NCI-H748 treated with DMSO at 0.1 percent for 48 hours (cell line): ENCODE measurements around the gene PIEZO1.

Experiments
- DNase-seq: peaks from one replicate; lab custom pipeline; 2025; lab: John Stamatoyannopoulos, UW

The PIEZO1 gene

DNA sequence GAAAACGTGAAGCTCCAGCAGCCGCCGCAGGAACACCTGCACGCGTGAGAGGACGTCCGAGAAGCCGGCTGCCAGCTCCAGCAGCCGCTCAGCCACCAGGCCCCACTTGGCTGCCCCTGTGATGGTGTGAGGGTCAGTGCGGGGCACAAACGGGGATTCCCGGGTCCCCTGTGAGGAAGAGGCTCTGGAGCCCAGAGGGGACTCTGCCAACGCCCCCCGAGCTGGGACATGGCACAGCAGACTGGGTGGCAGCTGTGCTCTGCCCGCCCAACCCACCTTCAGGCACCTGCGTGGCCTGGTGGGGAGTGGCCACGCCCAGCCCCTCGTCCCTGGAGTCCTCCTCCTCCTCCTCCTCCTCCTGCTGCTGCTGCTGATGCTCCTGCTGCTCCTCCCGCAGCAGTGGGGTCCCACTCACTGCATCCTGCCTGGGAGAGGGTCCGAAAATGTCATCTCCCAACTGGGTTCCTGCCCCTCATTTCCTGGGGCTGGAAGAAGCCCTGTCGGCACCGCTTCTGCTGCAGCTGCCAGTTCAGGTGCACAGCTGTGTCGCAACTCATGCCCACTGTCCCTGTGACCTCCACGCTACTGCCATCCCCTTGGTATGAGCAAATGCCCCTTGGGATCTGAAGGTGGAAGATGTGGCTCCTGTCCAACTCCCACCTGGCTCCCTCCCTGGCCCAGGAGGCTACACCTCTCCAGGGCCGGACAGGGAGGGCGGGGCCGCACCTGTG is 51.2 kb downstream of the PIEZO1 start:
- no peak for DNase-seq

DNA sequence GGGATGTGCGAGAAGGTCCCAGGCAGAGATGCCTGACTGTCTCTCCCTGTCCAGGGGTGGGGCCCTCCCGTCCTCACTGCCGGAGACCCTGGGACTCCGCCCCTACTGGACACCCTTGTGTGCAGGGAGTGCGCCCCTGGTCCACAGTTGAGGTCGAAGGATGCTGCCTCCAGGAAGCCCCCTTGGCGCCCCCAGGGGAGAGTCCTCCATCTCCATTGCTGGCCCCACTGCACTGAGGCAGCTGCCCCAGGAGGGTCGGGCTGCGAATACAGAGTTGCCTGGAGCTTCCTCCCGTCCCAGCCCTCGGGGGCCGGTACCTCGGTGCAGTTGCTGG is 52.1 kb downstream of the PIEZO1 start:
- no peak for DNase-seq

DNA sequence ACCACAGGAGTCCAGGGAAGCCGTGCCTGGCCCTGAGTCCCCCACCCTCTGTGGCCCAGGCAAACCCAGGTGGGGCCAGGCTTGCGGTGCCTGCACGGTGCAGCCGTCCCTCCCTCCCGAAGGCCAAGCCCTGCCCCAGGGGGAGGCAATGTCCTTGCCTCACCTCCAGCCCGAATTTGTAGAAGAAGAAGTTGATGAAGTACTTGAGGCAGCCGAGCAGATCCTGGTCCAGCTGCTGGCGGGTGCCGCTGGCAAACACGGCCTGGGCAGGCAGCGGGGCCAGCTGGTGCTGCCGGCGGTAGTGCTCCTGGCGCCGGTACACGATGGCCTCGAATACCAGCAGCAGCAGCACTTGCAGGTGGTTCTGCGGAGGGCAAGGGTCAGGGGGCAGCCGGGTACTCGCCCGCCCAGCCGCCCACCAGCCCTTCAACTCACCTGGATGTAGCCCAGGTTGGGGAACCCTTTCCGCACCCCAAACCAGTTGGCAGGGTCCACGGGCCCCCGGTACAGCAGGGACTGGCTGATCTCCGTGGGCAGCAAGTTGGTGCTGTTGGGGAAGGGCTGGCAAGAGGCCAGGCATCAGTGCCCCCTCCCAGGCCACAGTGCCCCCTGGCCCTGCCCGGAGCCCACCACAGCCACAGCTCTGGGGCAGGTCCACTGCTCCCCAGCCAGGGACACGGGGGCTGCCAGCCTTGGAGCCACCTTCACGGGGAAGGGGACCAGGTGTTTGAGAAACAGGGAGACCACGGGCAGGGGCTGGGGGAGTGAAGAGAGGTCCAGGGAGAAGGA is 52.7 kb downstream of the PIEZO1 start:
- DNase-seq = no peak

DNA sequence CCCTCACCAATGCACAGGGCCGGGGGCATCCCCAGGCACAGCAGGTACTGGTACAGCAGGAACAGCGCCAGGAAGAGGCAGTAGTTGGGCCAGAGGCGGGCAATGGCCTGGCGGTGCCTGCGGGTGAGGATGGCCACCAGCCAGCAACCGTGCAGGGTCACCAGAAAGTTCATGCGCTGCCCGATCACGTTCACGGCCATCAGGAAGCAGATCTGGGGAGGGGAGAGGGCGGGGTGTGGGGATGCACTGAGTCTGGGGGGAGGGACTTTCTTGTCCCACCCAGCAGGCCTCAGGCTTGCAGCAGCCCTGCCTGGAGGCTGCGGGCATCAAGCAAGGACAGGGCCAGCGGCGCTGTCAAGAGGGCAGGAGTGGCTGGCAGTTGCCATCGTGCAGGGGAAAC is 53.3 kb downstream of the PIEZO1 start:
- no peak for DNase-seq

DNA sequence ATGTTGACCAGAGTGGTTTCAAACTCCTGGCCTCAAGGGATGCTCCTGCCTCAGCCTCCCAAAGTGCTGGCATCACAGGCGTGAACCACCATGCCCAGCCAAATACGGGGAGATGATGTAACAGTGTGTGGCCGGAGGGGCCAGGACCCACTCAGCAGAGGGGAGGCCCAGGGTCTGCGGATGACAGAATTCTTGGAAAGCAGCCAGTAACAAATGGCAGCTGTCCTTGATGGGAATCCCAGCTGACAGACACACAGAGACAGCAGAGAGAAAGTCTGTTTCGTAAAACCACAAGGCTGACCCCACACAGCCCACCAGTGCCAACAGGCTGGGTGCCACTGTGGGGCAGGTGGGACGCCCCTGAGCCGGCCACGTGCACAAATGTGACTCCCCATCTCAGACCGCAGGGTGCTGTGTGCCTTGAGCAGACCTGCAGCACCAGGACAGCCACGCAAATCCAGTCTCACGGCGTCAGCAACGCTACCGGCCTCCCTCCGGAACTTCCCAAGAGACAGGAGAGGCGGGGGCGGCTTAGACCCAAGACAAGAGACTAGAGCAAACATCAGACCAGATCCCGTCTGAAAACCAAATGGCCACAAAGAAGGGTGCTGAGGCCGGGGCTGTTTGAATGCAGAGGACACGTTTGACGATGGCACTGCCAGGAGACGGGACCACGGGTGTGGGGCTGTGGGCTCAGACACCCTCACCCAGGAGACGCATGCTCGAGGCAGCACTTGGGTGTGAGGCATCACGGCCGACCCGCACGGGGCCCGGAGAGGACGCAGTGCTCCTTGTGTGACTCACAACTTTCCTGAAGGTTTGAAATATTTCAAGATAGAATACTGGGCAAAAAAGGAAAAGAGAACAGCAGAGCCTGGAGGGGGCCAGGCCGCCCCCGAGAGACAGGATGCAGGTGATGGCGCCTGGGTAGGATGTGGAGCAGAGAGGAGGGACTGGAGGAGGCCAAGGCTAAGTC is 54.1 kb downstream of the PIEZO1 start:
- DNase-seq = no peak

DNA sequence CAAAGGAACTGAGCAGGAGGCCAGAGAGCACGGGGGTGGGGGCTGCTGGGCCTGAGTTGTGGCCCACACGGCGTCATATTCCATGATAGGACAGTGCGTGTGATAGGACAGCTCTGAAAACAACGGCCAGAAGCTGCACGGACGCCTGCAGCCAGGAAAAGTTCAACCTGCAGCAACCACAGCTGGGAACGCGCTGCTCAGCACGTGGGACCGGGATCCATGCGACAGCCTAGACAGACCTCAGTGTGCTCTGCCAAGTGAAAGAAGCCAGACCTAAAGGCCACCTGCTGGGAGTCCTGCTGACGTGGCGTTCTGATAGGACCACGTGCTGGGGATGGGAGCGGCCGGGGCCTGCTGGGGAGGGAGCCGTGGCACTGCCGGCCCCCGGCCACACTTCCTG is 57.1 kb downstream of the PIEZO1 start:
- no peak for DNase-seq

DNA sequence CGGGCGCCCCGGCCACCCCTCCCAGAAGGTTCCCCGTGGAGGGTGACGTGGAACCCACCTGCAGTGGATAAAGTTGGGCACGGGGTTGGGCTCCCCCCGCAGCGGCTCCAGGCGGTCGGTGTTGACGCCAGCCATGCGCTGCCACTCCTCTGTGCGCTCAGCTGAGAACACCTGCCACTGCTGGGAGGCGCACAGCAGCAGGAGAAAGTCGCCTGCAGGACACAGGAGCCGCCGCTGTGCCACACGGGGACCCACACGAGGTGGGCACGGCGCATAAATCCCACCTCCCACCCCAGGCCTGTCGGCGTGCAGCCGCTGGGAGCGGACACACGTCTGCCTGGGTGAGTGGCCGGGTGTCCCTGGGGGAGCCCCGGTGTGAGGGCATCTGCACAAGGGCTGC is 58.0 kb downstream of the PIEZO1 start:
- DNase-seq = no peak

DNA sequence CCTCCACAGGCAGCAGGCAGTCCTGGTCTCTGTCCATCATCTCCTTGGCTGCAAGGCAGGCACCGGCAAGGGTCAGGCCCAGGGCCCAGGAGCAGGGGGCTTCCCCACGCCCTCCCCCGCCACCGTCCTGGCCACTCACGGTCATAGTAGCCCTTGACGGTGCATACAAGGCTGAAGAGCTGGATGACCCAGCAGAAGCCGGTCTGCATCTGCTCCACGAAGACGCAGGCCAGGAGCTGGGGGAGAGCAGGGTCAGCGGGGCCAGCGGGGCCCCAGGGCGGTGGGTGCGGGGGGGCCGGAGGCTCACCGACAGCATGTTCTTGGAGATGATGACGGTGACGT is 58.6 kb downstream of the PIEZO1 start:
- DNase-seq = no peak

DNA sequence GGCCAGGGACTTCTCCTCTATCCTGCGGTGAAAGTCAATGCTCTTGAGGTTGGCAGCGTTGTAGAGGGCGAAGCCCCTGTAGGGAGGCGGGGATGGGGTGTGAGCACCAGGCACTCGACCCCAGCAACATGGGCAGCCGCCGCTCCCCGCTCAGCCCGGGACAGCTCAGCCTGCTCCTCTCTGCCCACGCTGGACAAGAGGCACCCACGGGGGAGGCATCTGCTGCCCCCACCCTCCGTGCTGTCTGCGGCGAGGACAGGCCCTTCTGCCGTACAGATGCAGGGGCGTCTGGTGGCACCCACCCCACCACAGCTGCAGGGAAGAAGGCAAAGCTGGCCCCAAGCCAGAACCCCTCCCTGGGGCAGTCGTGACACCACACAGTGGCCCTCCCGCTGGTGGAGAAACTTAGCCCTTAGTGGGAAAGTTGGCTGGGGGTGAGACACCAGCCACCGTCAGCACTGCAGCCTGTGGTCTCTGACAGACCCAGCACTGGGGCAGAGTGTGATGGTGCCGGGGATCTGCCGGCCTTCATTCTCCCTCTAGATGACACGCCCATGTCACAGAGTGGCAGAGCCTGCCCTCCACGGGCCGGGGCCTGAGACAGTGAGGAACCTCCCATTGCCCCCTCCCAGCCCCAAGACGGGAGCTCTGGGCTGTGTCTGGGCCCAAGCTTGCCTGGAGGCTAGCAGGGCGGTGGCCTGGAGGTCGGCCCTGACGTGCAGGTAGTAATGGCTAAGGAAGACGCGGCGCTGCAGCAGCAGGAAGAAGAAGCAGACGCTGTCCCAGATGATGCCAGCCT is 59.2 kb downstream of the PIEZO1 start:
- DNase-seq = no peak

DNA sequence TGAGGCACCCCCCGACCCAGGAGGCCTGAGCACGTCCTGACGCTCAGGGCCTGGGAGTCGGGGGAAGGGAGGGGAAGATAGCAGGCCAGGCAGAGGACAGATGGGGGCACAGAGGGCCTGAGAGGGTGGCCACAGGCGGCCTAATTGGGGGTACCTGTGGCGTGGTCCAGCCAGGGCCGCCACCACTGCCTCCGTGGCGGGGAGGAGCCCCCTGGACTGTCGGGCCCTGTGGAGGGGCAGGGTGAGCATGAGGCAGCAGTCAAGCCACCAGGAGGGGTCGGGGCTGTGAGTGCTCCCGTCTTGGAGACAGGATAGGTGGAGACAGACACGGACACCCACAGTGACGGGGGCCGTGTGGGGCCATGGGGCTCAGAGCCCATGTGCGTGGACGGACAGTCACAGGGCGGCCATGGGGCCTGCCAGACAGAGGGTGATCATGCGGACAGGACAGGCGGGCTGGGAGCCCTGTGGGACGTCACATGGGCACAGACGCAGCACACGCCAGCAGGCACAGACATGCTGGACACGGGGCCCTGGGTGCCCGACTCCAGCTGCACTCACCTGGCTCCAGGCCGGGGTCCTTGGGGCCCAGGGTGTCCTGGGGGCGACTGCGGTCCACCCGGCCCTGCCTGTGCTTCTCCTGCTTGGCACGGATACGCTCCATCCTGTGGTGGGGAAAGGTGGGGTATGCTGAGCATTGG is 60.0 kb downstream of the PIEZO1 start:
- DNase-seq = no peak

DNA sequence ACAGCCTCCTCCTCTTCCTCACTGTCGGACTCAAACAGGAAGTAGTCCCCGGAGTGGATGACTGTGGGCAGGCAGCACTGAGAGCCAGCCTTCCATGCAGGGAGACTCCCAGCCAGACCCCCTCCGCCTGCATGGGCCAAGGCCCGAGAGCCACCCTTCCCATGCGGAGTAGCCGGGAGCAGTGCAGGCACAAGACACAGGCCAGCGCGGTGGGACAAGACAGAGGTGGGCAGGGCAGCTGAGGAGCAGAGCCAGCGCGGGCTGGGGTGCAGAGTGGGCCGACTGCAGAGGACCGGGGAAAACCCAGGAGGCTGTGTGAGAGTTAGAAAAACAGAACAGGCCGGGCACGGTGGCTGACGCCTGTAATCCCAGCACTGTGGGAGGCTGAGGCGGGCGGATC is 61.1 kb downstream of the PIEZO1 start:
- DNase-seq = no peak

DNA sequence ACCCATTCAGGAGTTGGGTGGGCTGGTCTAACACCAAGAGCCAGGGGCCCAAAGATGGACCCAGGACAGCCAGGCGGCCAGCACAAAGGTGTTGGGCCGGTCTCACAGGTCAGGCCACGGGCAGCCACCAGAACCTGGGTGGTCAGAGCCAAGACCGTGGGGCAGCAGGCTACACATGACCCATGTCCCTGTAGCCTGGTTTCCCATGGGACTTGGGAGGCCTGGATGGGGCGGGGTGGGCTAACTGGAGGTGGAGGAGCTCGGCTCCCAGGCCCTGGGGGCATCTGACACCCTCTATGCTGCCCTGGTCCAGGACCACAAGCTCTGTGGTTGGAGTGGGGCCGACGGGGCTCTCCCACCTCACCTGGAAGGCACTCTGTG is 61.5 kb downstream of the PIEZO1 start:
- no peak for DNase-seq

DNA sequence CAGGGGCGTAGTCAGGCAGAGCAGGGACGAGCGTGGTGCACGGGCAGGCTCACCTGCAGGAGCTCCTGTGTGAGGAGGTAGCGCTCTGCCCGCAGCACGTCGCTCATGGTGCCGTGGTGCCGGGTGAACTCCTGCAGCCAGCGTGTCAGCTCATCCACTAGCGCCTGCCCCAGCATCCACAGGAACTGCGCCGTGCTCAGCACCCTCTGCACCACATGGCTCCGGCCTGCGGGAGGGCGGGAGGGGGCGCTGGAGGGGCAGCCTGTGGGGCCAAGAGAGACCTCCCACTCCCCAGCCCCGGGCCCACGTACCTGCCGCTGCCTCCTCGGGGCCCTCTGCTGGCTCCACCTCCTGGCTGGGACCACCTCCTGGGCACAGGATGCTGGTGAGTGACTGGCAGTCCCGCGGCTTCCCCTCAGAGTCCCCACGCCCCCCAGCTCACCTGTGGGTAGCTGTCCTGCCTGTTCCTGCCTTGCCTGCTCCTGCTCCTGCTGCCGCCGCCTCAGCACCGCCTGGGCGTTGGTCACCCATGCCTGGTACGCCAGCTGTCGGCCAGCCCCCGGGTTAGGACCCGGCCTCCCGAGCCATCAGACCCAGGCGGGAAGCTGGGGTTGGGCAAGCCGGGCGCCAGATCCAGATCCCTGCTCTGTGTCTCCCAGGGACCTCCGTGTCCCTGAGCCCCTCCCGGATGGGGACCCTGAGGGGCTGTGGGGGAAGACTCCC is 62.1 kb downstream of the PIEZO1 start:
- DNase-seq = no peak

DNA sequence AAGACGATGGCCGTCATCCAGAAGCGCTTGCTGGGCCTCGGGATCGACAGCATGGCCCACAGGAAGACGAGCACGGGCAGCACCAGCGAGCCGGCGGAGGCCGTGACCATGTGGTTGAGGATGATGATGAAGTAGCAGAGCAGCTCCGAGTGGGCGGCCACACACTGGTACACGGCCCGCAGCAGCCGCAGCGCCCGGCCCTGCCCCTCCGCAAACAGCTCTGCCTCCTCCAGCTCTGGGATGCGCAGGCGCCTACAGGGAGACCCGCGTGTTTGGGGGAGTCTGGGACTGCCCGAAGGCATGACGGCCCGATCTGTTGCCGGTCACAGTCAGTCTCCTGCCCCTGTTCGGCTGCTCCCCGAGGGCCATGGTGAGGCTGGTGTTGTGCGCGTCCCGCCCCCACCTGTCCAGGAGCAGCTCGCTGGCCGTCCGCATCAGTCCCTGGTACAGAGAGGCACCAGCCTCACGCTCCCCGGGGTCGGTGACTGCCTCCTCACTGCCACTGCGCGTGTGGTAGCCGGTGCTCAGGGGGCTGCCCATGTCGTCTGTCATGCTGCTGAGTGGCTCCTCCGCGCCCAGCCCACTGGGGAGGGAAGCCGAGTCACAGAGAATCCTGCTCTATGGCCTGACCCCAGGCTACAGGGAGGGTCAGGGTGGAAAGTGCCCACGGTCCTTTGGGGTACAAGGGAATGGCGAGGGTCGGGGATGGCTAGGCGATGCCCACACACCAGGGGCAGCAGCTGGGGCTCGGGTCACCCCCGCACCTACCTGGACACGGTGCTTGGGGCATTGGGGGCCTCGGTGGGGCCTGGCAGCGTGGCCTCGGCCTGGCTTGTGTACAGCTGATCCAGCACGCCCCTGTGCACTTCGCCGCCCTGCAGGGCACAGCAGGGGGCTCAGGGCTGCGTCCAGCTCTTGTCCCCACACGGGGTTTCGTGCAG is 62.9 kb downstream of the PIEZO1 start:
- no peak for DNase-seq

DNA sequence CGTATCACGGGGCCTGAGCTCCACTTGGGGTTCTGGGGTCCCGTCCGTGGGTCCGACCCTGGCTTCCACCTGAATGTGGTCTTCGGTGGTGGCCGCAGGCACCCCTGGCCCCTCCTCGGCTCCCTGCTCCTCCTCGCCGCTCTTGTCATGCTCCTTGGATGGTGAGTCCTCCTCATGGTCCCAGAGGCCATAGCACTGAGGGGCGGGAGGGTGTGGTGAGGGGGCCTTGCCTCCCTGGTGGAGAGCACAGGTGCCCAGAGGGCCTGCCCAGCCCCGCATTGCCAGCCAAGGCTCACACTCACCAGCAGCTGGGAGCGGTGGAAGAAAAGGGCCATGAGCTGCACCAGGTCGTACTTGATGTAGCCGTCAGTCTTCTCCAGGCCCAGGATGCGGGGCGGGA is 63.8 kb downstream of the PIEZO1 start:
- no peak for DNase-seq

DNA sequence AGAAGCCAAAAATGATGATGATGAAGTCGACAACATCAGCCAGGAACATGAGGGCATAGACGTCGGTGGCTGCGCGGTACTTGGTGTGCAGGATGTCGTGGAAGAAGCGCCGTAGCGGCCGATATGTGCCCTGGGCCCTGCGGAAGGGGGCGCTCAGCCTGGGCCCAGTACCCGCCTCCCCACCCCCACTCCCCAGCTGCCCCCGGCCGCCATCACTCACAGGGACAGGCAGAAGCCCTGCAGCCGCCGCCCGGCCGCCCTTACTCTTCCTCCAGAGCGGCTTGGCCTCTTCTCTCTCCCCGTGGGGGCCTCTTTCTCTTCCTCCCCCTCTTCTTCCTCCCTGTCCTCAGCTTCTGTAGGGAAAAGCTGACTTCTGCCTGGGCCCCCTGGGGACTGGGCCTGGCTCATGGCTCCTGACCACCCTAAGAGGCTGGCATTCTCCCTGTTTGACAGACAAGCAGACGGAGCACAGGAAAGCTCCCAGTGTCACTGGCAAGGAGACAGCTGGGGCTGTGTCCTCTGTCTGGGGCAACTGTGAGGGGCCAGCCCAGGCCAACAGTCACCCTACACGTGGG is 64.5 kb downstream of the PIEZO1 start:
- no peak for DNase-seq

DNA sequence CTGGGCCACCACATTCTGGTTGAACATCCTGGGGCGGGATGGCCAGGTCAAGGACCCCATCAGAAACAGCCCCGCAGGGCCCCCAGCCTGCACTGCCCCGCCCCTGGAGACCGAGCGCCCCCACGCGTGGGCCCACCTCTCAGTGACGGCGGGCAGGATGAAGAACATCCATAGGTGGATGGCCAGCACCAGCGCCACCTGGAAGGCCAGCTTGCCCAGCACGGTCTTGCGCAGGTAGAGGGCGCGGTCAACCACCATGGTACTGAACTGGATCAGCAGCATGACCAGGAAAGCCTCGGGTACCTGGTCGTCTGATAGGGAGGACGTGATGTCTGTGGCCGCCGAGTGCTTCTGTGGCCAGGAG is 65.1 kb downstream of the PIEZO1 start:
- DNase-seq = no peak

DNA sequence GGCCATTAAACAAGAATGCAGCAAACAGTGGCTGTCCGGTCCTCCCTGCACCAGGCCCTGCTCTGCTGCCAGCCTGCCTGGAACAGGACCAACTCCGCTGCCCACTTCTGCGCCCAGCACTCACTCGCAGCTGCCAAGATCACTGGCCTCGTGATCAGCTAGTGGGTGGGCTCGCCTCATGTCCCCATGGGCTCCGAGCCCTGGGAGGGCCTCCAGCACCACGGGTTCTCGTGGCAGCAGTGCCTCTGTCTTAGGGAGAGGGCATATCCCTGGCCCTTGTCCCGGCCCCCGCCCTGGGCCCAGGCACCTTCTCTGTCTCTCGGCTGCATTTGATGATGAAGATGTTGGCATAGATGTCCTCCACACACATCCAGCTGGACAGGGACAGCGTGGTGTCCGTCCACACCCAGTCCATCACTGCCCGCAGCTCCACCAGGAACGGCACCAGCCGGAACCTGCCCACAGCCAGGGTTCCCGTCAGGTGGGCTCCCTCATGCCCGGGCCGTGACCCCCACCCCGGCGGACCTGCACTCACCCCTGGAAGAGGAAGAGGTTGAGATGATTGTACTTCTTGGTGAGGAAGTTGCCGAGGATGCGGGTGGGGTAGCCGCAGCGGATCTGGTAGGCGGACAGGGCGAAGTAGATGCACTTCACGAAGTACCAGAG is 65.6 kb downstream of the PIEZO1 start:
- no peak for DNase-seq

DNA sequence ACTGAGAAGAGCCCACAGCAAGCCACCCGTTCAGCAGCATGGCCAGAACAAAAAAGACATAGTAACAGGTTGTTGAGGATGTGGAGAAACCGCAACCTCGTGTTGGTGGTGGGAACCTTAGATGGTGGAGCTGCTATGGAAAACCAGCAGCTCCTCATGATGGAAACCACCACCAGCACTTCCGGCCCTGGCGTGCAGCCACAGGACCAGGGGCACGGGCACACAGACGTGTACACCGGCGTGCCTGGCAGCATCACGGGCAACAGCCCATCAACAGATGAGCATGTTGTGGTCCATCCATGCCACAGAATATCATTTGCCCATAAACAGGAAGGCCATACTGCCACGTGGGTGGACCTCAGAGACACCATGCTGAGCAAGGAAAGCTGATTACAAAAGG is 66.8 kb downstream of the PIEZO1 start:
- DNase-seq = no peak
